HepG2 (cell line): Measurements from ENCODE around the gene EDNRA. TPM values are rescaled to one million over a fixed set of nuclear protein-coding genes. Genes with fewer than 3 reads are reported as not detected.

Source experiments
- ATAC-seq: fragments of 200-7000 bp; cut with Tn5 transposase; 3 replicates; pipeline ENCODE4 v1.9.1; 2020; ENCODE audit warnings: mild to moderate bottlenecking, moderate library complexity
- BruUV-seq: library from RNA; stranded (reverse); fragments of 400-500 nt; replicated peaks from 2 replicates; lab custom pipeline; 2021; lab: Mats Ljungman, UMichigan
- CTCF ChIA-PET: fragments of 300-600 bp; formaldehyde crosslinking; extraction: SDS; loops from one replicate; lab custom pipeline; 2021; ENCODE audit warnings: low total read pairs, inconsistent platforms, low intra/inter-chr PET ratio; lab: Yijun Ruan, JAX
- POLR2A ChIA-PET: fragments of 350-600 bp; sonication (Branson Sonifier 250); formaldehyde crosslinking; loops from one replicate; lab custom pipeline; 2020; ENCODE audit warnings: antibody characterized with exemption, inconsistent platforms; lab: Yijun Ruan, JAX
- DNase-seq: peaks from one replicate; pipeline ENCODE4 v3.0.0-alpha.2; 2015; ENCODE audit warnings: low spot score
- FAIRE-seq: peaks from 3 replicates; lab custom pipeline; 2011; peaks lifted over from hg19 to GRCh38; lab: Jason Lieb, UNC
- H2AFZ ChIP-seq: one replicate; pipeline ENCODE4 v1.6.1; 2011; ENCODE audit warnings: low read length, inconsistent platforms
- H3K27ac ChIP-seq: fragments of 300-600 bp; 3 replicates; pipeline ENCODE4 v1.8.0; 2011; ENCODE audit warnings: mixed run types, mild to moderate bottlenecking, mixed read lengths, low read length, inconsistent platforms; ENCODE audit not compliant: insufficient read depth; ENCODE audit errors: extremely low read length
- H3K27me3 ChIP-seq, 2 experiments: fragments of 200-600 bp in 1 of 2; 2 replicates in 1 of 2; 3 replicates in 1 of 2; pipeline versions ENCODE4 v1.6.0 to v1.8.0; 2011; ENCODE audit warnings: low read length in 2 of 2, mild to moderate bottlenecking in 2 of 2, moderate library complexity in 2 of 2, inconsistent platforms in 1 of 2; ENCODE audit not compliant: insufficient read depth in 2 of 2, control insufficient read depth in 1 of 2
- H3K36me3 ChIP-seq, 2 experiments: fragments of 200-600 bp in 1 of 2; replicated peaks in 1 of 2; 2 replicates in 1 of 2; 3 replicates in 1 of 2; pipeline versions ENCODE4 v1.5.1 to v1.8.0; 2011; ENCODE audit warnings: low read length in 2 of 2, inconsistent platforms in 1 of 2; ENCODE audit not compliant: insufficient read depth in 2 of 2, control insufficient read depth in 1 of 2
- H3K4me1 ChIP-seq: 2 replicates; pipeline ENCODE4 v1.5.1; 2012; ENCODE audit warnings: low read length, inconsistent platforms; ENCODE audit not compliant: insufficient read depth
- H3K4me2 ChIP-seq: 2 replicates; pipeline ENCODE4 v1.6.0; 2011; ENCODE audit warnings: low read depth, low read length, inconsistent platforms
- H3K4me3 ChIP-seq, 3 experiments: fragments of 200-600 bp in 1 of 3; sonication (generic), shearing (Covaris generic) in 1 of 3; replicated peaks in 1 of 3; 2 replicates each; pipeline ENCODE4 v1.5.1; 2011 to 2016; ENCODE audit warnings: low read length in 3 of 3, inconsistent platforms in 2 of 3, low read depth in 2 of 3, mild to moderate bottlenecking in 2 of 3, control low read depth in 1 of 3, mixed read lengths in 1 of 3; ENCODE audit not compliant: insufficient read depth in 1 of 3
- H3K79me2 ChIP-seq: one replicate; pipeline ENCODE4 v1.6.1; 2011; ENCODE audit warnings: low read length, inconsistent platforms; ENCODE audit not compliant: insufficient read depth
- H3K9ac ChIP-seq: 2 replicates; pipeline ENCODE4 v1.6.0; 2011; ENCODE audit warnings: mild to moderate bottlenecking, low read depth, low read length, inconsistent platforms; ENCODE audit not compliant: insufficient read depth
- H3K9me3 ChIP-seq: 2 replicates; pipeline ENCODE4 v1.5.1; 2012; ENCODE audit warnings: mild to moderate bottlenecking, low read length
- H4K20me1 ChIP-seq: 2 replicates; pipeline ENCODE4 v1.6.0; 2011; ENCODE audit warnings: inconsistent platforms, mild to moderate bottlenecking, low read length, moderate library complexity; ENCODE audit not compliant: insufficient read depth
- GMEB2 ChIP-seq: IDR thresholded peaks from 2 replicates; pipeline ENCODE4 v1.6.1; 2016; ENCODE audit warnings: missing biosample characterization, missing genetic modification reagents, low read depth
- HNF4G ChIP-seq, 2 experiments: sonication (generic) in 1 of 2; formaldehyde crosslinking in 1 of 2; IDR thresholded peaks; 2 replicates each; pipeline versions ENCODE4 v1.4.0 to v1.6.1; 2011 to 2020; ENCODE audit warnings: borderline replicate concordance in 2 of 2, low read depth in 2 of 2, mild to moderate bottlenecking in 2 of 2, low read length in 1 of 2, missing genetic modification reagents in 1 of 2, moderate library complexity in 1 of 2
- RBAK ChIP-seq: sonication (generic); formaldehyde crosslinking; IDR thresholded peaks from 2 replicates; pipeline ENCODE4 v1.5.1; 2020; ENCODE audit warnings: mild to moderate bottlenecking, missing genetic modification reagents
- SMAD1 ChIP-seq: sonication (generic); formaldehyde crosslinking; IDR thresholded peaks from 2 replicates; pipeline ENCODE4 v1.4.0; 2020; ENCODE audit warnings: missing genetic modification reagents, low read depth, mild to moderate bottlenecking, borderline replicate concordance
- ZNF800 ChIP-seq: sonication (generic); formaldehyde crosslinking; IDR thresholded peaks from 2 replicates; pipeline ENCODE4 v1.4.0; 2020; ENCODE audit warnings: missing genetic modification reagents
- WGBS: methylation state at CpG from one replicate; pipeline ENCODE4 v1.1.6; 2017; ENCODE audit warnings: low lambda C conversion rate; 5-methylcytosine and 5-hydroxymethylcytosine counted together
- in situ Hi-C: cut with HindIII; loops from 2 replicates; pipeline ENCODE4 v1.10.0; 2017; ENCODE audit warnings: low pct_unique_long_range_greater_than_20kb; ENCODE audit not compliant: extremely low pct_ligation_motif_present
- intact Hi-C: fragments of 100-400 bp; cut with micrococcal nuclease; formaldehyde crosslinking; loops from one replicate; pipeline ENCODE4 v1.10.0; 2022; ENCODE audit not compliant: unreplicated experiment
- polyA plus RNA-seq, 8 experiments: library from polyadenylated mRNA; depleted of rRNA in 3 of 8; stranded (reverse) in 7 of 8; unstranded in 1 of 8; fragments of >200 nt; fragmentation: Illumina TruSeq in 4 of 8; extraction: Trizol in 4 of 8; gene quantifications; 2 replicates each; pipeline versions ENCODE4 v1.2.1 to v1.2.3, GENCODE V29; 2011 to 2016; ENCODE audit warnings: low read depth in 4 of 8, missing spikeins in 1 of 8, mixed read lengths in 1 of 8; ENCODE audit not compliant: insufficient read depth in 1 of 8
- total RNA-seq, 5 experiments: library from RNA; depleted of rRNA; stranded (reverse); fragments of >200 nt; fragmentation: Illumina TruSeq; extraction: Trizol; gene quantifications; 2 replicates each; pipeline ENCODE4 v1.2.3, GENCODE V29; 2016; ENCODE audit warnings: low read depth in 1 of 5

Gene EDNRA
- total and polyA plus RNA-seq, 2 of the 13 experiments (the other 11 are each of a cell fraction or from before 2014, with no cell fraction given) = not detected

GRCh38 chr4:147528054-147528453 is 47.2 kb downstream of the EDNRA start:
- Histone ChIP-seq H3K27me3 (no peaks in the 10 kb centered on the region), H3K27ac (no peak overlapping the region), H3K9me3 (no peaks in the 10 kb centered on the region), H2AFZ (no peak overlapping the region), H3K4me2 (no peak overlapping the region), H3K79me2 (no peaks in the 10 kb centered on the region), H3K36me3 (no peaks in the 10 kb centered on the region), H3K4me1 (no peaks in the 10 kb centered on the region), H3K4me3 (no peak overlapping the region), H4K20me1 (no peaks in the 10 kb centered on the region), H3K9ac (no peak overlapping the region)
- DNase-seq (no peak), ATAC-seq (no peak), FAIRE-seq (no peak)
- WGBS = 43% methylated on average over 2 of the region's 2 CpGs
- intact Hi-C loops = no loop called here
- ChIA-PET CTCF (no interaction called here), POLR2A (no interaction called here)
- TF ChIP-seq SMAD1 (CRISPR knock-in tag) (no peak), HNF4G (IDR thresholded peaks at IDR 0.05; ENCODE audit: borderline replicate concordance, low read depth, low read length) (no peak), HNF4G (CRISPR knock-in tag; IDR thresholded peaks at IDR 0.05; ENCODE audit: borderline replicate concordance, low read depth) (no peak), ZNF800 (CRISPR knock-in tag) (no peak), GMEB2 (CRISPR knock-in tag) (no peak), RBAK (CRISPR knock-in tag) (no peak)
- BruUV-seq = no TSS peak
- in situ Hi-C loops = no loop called here
